Osteocyte (in vitro differentiated cells): ENCODE measurements around the gene NCKAP5L. TPM values are rescaled to one million over a fixed set of nuclear protein-coding genes. Genes with fewer than 3 reads are reported as not detected.

Source experiments
- DNase-seq: peaks from one replicate; pipeline ENCODE4 v3.0.0; 2021; ENCODE audit warnings: mixed read lengths; ENCODE audit not compliant: unreplicated experiment; ENCODE audit errors: extremely low spot score
- H3K27ac Mint-ChIP-seq: one replicate; pipeline ENCODE4 v1.8.0; 2021; ENCODE audit warnings: mild to moderate bottlenecking, mixed read lengths; ENCODE audit not compliant: unreplicated experiment
- H3K27me3 Mint-ChIP-seq: one replicate; pipeline ENCODE4 v1.8.0; 2021; ENCODE audit warnings: mixed read lengths; ENCODE audit not compliant: unreplicated experiment
- H3K36me3 Mint-ChIP-seq: one replicate; pipeline ENCODE4 v1.8.0; 2021; ENCODE audit warnings: mixed read lengths; ENCODE audit not compliant: unreplicated experiment
- H3K4me1 Mint-ChIP-seq: one replicate; pipeline ENCODE4 v1.8.0; 2021; ENCODE audit warnings: mixed read lengths; ENCODE audit not compliant: unreplicated experiment
- H3K4me3 Mint-ChIP-seq: one replicate; pipeline ENCODE4 v1.8.0; 2021; ENCODE audit warnings: mild to moderate bottlenecking, moderate library complexity, mixed read lengths; ENCODE audit not compliant: unreplicated experiment
- H3K9me3 Mint-ChIP-seq: one replicate; pipeline ENCODE4 v1.8.0; 2021; ENCODE audit warnings: mixed read lengths; ENCODE audit not compliant: unreplicated experiment
- CTCF ChIP-seq: fragments of 200-600 bp; sonication (generic); IDR thresholded peaks from 2 replicates; pipeline ENCODE4 v1.5.0; 2021; ENCODE audit warnings: antibody characterized with exemption, mild to moderate bottlenecking, moderate library complexity
- total RNA-seq: library from RNA; stranded (reverse); gene quantifications from 2 replicates; pipeline ENCODE4 v1.2.1, GENCODE V29; 2021

Gene NCKAP5L
- total RNA-seq, 1 donor from 2014 or later, result 42.4 TPM

- H3K36me3 Mint-ChIP-seq, result no peaks in the 10 kb centered on the region
- TF ChIP-seq CTCF, result no peak
- peaks cover 7% of the 10 kb centered on the region for H3K27me3 Mint-ChIP-seq
- no peak overlapping the region for H3K27ac Mint-ChIP-seq
- peaks cover 5% of the 10 kb centered on the region for H3K4me1 Mint-ChIP-seq
- no peaks in the 10 kb centered on the region for H3K9me3 Mint-ChIP-seq
- DNase-seq, result no peak
- H3K4me3 Mint-ChIP-seq, result no peak overlapping the region
Observed at GRCh38 chr12:49871263-49871561, 43.0 kb upstream of the NCKAP5L start.

- Mint-ChIP-seq H3K4me1 (peaks cover 5% of the 10 kb centered on the region), H3K9me3 (no peaks in the 10 kb centered on the region), H3K27me3 (peaks cover 9% of the 10 kb centered on the region), H3K4me3 (no peak overlapping the region), H3K36me3 (no peaks in the 10 kb centered on the region), H3K27ac (no peak overlapping the region)
- no peak for TF ChIP-seq CTCF
- DNase-seq, result no peak
Observed at GRCh38 chr12:49870501-49871262, 42.5 kb upstream of the NCKAP5L start.

DNA sequence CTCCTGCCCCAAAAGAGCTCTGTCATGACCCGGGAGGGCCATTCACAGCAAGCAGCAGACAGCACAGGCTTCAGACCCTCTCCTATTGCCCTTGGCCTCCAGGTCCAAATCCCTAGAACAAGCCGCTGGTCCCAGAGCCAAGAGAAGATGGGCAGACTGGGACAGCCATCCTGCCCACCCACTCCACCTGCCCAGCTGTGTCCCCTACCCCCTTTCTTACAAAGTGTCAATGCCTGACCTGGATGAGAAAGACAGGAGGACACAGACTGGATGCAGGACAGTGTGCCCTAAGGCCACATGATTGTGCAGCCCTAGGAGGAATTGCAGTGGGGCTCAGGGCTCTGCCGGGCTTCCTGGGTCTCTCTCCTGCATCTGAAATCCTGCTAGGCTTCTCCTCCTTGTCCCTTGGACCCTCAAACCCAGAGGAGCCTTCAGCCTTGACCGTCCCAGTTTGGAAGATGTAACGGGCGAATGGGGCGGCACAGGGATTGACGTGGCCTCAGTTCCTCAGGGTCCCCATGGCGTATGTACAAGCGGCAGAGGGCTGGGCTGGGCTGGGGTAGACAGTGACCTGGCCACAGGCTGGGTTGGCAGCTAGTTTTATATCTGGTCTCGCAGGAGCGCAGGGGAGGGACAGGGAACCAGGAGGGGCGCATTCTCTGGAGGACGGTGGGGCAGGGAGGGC is 41.7 kb upstream of the NCKAP5L start:
- peaks cover 13% of the 10 kb centered on the region for H3K27me3 Mint-ChIP-seq
- no peaks in the 10 kb centered on the region for H3K9me3 Mint-ChIP-seq
- TF ChIP-seq CTCF, result no peak
- H3K4me3 Mint-ChIP-seq, result no peak overlapping the region
- peaks cover 5% of the 10 kb centered on the region for H3K4me1 Mint-ChIP-seq
- H3K27ac Mint-ChIP-seq, result no peak overlapping the region
- DNase-seq, result no peak
- H3K36me3 Mint-ChIP-seq, result no peaks in the 10 kb centered on the region

- Mint-ChIP-seq H3K27ac (no peak overlapping the region), H3K27me3 (peaks cover 17% of the 10 kb centered on the region), H3K4me1 (peaks cover 3% of the 10 kb centered on the region), H3K9me3 (no peaks in the 10 kb centered on the region), H3K4me3 (no peak overlapping the region), H3K36me3 (no peaks in the 10 kb centered on the region)
- no peak for TF ChIP-seq CTCF
- DNase-seq, result peak; percentile 83
Observed at GRCh38 chr12:49868952-49869815, 41.0 kb upstream of the NCKAP5L start.

DNA sequence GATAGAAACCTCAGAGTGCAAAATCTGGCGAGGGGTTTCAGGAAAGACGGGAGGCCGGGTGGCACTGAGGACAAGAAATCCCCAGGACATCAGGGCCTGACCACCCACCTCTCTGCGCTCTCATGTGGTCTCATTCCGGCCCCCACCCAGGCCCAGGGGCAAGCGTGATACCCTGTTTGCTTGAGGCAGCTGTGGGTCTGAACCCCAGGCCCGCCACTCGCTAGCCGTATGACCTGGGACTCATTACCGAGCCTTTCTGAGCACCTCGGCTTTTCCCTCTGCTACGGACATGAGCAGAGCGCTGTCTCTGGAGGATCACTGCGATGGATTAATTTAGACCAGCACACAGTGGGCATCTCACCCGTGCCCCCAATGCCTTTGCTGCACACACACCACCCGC is 40.2 kb upstream of the NCKAP5L start:
- Mint-ChIP-seq H3K4me3 (no peak overlapping the region), H3K27me3 (peaks cover 22% of the 10 kb centered on the region), H3K9me3 (no peaks in the 10 kb centered on the region), H3K36me3 (no peaks in the 10 kb centered on the region), H3K4me1 (peaks cover 3% of the 10 kb centered on the region), H3K27ac (no peak overlapping the region)
- DNase-seq, result no peak
- no peak for TF ChIP-seq CTCF
